Activated CD8-positive, alpha-beta T cell treated with anti-CD3 and anti-CD28 coated beads for 36 hours (primary cell): ENCODE results near the gene MYO10. TPM values are rescaled to one million over a fixed set of nuclear protein-coding genes. Genes with fewer than 3 reads are reported as not detected.

Experiments used
- ATAC-seq: fragments of 200-7000 bp; cut with Tn5 transposase; one replicate; pipeline ENCODE4 v1.10.0; 2021; ENCODE audit warnings: mild to moderate bottlenecking, moderate library complexity
- CTCF ChIA-PET: fragments of 350-600 bp; sonication (Branson Sonifier 250); formaldehyde crosslinking; loops from one replicate; lab custom pipeline; 2021; ENCODE audit warnings: antibody characterized with exemption; lab: Charles Lee
- POLR2A ChIA-PET: fragments of 350-600 bp; sonication (Branson Sonifier 250); formaldehyde crosslinking; loops from one replicate; lab custom pipeline; 2021; ENCODE audit warnings: antibody characterized with exemption; lab: Charles Lee
- DNase-seq: peaks from one replicate; pipeline ENCODE4 v3.0.0-alpha.2; 2020
- H3K27ac Mint-ChIP-seq: one replicate; pipeline ENCODE4 v1.8.0; 2021; ENCODE audit warnings: mild to moderate bottlenecking, mixed read lengths
- H3K27me3 Mint-ChIP-seq: one replicate; pipeline ENCODE4 v1.8.0; 2021; ENCODE audit warnings: mixed read lengths
- H3K36me3 Mint-ChIP-seq: one replicate; pipeline ENCODE4 v1.8.0; 2021; ENCODE audit warnings: low read depth, mixed read lengths
- H3K4me1 Mint-ChIP-seq: one replicate; pipeline ENCODE4 v1.8.0; 2021; ENCODE audit warnings: low read depth, mixed read lengths
- H3K4me3 Mint-ChIP-seq: one replicate; pipeline ENCODE4 v1.8.0; 2021; ENCODE audit warnings: mild to moderate bottlenecking, moderate library complexity, mixed read lengths
- H3K9me3 Mint-ChIP-seq: one replicate; pipeline ENCODE4 v1.8.0; 2021; ENCODE audit warnings: mixed read lengths
- intact Hi-C: fragments of 100-400 bp; cut with micrococcal nuclease; formaldehyde crosslinking; loops from one replicate; pipeline ENCODE4 v1.10.0; 2022
- total RNA-seq, 2 experiments: library from RNA; stranded (reverse); gene quantifications; one replicate each; pipeline ENCODE4 v1.2.3, GENCODE V29; 2021
- TF ChIP-seq, protein P1 (sequence below): fragments of 200-600 bp; IDR thresholded peaks from one replicate; pipeline ENCODE4 v1.8.0; 2022; ENCODE audit warnings: antibody characterized with exemption, mild to moderate bottlenecking

Gene MYO10
- total RNA-seq, 2 experiments from 2014 or later = 0.09 TPM; not detected in 1

DNA sequence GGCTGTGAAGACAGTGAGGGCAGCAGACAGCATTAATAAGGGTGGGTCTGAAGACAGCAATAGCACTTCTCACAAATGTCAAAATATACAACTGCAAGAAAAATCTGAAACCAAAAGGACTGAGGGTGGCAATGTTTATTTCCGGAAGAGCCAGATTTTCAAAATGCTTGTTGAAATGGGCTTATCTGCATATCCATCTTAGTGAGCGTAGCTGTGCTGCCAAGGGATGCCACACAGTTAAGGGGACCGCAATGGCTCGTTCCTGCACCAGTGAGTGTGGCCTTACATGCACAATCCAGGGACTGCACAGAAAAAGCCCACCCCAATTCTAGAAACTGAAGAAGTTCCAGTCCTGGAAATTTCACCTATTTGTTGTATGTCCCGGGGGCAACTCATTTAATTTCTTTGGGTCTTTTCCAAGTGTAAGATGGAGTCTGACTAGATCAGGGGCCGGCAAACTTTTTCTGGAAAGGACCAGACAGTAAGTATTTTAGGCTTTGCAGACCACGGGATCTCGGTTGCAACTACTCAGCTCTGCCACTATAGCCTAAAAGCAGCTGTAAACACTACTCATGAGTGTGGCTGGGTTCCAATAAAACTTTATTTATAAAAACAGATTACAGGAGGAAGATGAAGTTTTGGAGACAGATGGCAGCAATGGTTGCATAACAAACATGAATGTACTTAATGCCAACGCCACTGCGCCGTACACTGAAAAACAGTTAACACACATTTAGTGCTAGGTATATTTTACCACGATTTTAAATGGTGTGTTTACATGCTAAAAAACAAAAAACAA, 154.1 kb downstream of the MYO10 start:
- ChIA-PET POLR2A (interaction anchor here (0.6 kb wide), 1 partner anchor 399 kb away, joined by 3 read pairs; no protein-coding TSS in a partner anchor), CTCF (interaction anchor here (1.7 kb wide), 1 partner anchor 409 kb away, joined by 3 read pairs; no protein-coding TSS in a partner anchor)
- Mint-ChIP-seq H3K36me3 (no peaks in the 10 kb centered on the region), H3K27me3 (peaks cover 4% of the 10 kb centered on the region), H3K4me3 (no peak overlapping the region), H3K4me1 (peaks cover 17% of the 10 kb centered on the region), H3K9me3 (no peaks in the 10 kb centered on the region), H3K27ac (no peak overlapping the region)
- DNase-seq = no peak
- TF ChIP-seq, protein P1, sequence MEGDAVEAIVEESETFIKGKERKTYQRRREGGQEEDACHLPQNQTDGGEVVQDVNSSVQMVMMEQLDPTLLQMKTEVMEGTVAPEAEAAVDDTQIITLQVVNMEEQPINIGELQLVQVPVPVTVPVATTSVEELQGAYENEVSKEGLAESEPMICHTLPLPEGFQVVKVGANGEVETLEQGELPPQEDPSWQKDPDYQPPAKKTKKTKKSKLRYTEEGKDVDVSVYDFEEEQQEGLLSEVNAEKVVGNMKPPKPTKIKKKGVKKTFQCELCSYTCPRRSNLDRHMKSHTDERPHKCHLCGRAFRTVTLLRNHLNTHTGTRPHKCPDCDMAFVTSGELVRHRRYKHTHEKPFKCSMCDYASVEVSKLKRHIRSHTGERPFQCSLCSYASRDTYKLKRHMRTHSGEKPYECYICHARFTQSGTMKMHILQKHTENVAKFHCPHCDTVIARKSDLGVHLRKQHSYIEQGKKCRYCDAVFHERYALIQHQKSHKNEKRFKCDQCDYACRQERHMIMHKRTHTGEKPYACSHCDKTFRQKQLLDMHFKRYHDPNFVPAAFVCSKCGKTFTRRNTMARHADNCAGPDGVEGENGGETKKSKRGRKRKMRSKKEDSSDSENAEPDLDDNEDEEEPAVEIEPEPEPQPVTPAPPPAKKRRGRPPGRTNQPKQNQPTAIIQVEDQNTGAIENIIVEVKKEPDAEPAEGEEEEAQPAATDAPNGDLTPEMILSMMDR = no peak
- intact Hi-C loops = no loop called here
- no peak for ATAC-seq

DNA sequence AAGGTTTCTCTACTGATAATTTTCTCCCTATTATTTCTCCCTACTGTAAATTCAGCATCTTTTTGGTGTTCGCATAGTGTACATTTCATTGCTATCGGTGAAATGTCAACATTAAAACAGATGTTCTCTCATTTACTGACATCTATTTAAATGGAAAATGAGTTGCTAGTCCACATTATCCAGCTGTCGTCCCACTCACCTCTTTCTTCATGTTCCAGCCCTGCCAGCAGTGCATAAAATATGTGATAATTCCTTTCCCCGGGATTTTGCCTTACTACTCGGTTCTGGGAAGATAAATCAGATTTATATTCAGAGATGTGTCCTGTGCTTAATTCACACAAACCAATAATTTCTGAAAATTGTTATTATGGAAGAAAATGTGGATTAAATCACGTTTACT, 155.8 kb downstream of the MYO10 start:
- H3K4me1 Mint-ChIP-seq = peaks cover 16% of the 10 kb centered on the region
- ATAC-seq (no peak), DNase-seq (no peak)
- TF ChIP-seq, protein P1 = no peak
- H3K27ac Mint-ChIP-seq = no peak overlapping the region
- no peaks in the 10 kb centered on the region for H3K9me3 Mint-ChIP-seq
- H3K36me3 Mint-ChIP-seq = no peaks in the 10 kb centered on the region
- ChIA-PET CTCF (interaction anchor here (1.7 kb wide), 1 partner anchor 410 kb away, joined by 3 read pairs; no protein-coding TSS in a partner anchor), POLR2A (no interaction called here)
- H3K4me3 Mint-ChIP-seq = no peak overlapping the region
- H3K27me3 Mint-ChIP-seq = peaks cover 4% of the 10 kb centered on the region
- intact Hi-C loops = no loop called here

DNA sequence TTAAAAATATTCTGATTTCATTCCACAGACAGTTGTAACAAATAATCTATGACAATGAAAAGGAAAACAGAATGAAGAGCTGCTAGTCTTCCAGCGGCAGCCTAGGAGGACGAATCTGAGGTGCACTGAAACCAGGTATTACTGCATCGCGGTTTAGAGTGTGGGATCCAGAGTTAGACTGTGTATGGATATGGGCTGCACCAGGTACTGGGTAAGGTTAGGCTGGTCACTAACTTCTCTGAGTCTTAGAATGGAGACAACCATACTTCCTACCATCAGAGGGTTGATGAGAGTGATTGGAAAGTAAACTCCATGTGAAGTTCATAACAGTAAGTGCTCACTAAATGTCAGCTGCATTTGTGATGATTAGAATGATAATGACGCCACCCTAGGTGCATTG, 158.7 kb downstream of the MYO10 start:
- no peak overlapping the region for H3K4me3 Mint-ChIP-seq
- H3K27me3 Mint-ChIP-seq = no peaks in the 10 kb centered on the region
- ChIA-PET CTCF (no interaction called here), POLR2A (no interaction called here)
- no peaks in the 10 kb centered on the region for H3K4me1 Mint-ChIP-seq
- ATAC-seq (no peak), DNase-seq (no peak)
- TF ChIP-seq, protein P1 = no peak
- no peak overlapping the region for H3K27ac Mint-ChIP-seq
- H3K9me3 Mint-ChIP-seq = no peaks in the 10 kb centered on the region
- intact Hi-C loops = no loop called here
- no peaks in the 10 kb centered on the region for H3K36me3 Mint-ChIP-seq

DNA sequence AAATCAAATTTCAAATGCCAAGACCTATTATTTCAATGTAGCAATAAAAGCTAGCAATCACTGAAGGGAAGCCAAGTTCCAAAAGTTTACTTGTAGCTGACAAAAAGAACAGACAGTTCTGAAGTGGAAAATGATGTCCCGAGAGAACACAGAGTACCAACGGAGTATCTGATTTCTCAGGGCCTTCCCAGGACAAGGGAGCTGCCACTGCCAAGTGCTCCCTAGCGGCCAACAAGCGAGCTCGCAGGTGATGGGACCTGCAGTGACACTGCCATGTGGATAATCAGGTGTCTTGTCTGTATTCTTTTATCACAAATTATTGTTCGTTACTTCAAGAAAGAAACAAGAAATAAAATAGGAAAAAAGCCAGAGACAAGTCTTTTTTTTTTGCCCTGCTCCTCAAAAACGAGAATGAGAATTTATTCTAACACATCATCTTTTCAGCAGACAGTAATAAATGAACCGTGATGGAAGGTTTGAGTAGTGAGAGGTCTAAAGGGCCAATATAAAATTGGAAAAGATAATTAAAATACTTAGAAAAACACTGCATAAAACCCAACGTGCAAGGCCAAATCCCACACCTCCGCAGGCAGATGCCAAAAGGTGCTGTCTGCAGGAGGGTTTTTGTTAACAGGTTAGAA, 159.4 kb downstream of the MYO10 start:
- Mint-ChIP-seq H3K27me3 (no peaks in the 10 kb centered on the region), H3K9me3 (no peaks in the 10 kb centered on the region), H3K36me3 (no peaks in the 10 kb centered on the region), H3K4me1 (no peaks in the 10 kb centered on the region), H3K4me3 (no peak overlapping the region), H3K27ac (no peak overlapping the region)
- ATAC-seq (no peak), DNase-seq (no peak)
- intact Hi-C loops = no loop called here
- ChIA-PET CTCF (interaction anchor here (0.8 to 0.9 kb wide), 2 partner anchors 15 to 321 kb away, joined by 3 to 4 read pairs; no protein-coding TSS in a partner anchor), POLR2A (no interaction called here)
- TF ChIP-seq, protein P1 = no peak

DNA sequence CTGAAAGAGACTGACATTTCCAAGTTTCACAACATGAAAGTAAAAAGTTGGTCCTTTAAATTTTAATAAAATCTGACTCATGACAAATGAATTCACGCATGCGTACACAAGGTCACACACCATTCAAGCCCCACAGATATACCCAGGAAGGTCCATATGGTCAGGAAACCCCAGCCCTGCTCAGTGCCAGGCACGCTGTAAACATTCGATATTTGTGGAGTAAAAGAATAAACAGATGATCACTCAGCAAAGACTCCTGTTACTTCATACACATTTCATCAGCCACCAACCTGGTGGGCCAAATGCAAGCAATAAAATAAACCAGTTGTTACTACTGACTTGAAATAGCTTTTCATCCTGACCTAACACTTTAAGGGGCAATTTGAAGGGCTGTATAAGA, 161.3 kb downstream of the MYO10 start:
- ATAC-seq (no peak), DNase-seq (no peak)
- Mint-ChIP-seq H3K27me3 (no peaks in the 10 kb centered on the region), H3K36me3 (no peaks in the 10 kb centered on the region), H3K4me1 (no peaks in the 10 kb centered on the region), H3K27ac (no peak overlapping the region), H3K4me3 (no peak overlapping the region), H3K9me3 (no peaks in the 10 kb centered on the region)
- TF ChIP-seq, protein P1 = no peak
- intact Hi-C loops = no loop called here
- ChIA-PET POLR2A (no interaction called here), CTCF (interaction anchor here (1.3 kb wide), 1 partner anchor 17 kb away, joined by 3 read pairs; no protein-coding TSS in a partner anchor)
